ENCODE data around the gene SGTA. TPM values are rescaled to one million over a fixed set of nuclear protein-coding genes. Genes with fewer than 3 reads are reported as not detected.

The SGTA gene
- total RNA-seq, 1 experiment from 2014 or later: 85.7 TPM

DNA sequence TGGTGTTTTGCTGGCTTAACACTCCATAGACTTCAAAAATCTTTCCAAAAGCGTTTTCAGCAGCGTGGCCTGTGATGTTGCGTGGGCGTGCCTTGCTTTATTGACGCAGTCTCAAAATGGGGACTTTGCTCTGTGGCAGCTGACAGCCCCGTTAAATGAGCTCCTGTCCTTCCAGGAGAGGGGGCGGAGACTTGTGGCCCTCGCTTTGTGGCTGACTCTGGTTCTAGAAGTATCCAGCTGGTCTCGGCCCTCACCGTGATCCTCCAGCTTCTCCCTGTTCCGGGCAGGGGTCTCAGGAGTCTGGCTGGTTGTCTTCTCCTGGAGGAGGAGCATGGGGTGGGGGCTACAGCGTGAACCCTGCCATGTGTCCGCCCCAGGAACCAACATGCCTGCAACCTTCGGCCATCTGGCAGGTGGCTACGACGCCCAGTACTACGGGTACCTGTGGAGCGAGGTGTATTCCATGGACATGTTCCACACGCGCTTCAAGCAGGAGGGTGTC, 28.2 kb upstream of the SGTA start:
- H3K36me3 ChIP-seq (ENCODE audit: control insufficient read depth, insufficient read depth, low read length): no peaks in the 10 kb centered on the region
- no peak for TF ChIP-seq TCF7L2 (IDR thresholded peaks at IDR 0.05; ENCODE audit: low read depth, low read length)
- TF ChIP-seq, protein P1, sequence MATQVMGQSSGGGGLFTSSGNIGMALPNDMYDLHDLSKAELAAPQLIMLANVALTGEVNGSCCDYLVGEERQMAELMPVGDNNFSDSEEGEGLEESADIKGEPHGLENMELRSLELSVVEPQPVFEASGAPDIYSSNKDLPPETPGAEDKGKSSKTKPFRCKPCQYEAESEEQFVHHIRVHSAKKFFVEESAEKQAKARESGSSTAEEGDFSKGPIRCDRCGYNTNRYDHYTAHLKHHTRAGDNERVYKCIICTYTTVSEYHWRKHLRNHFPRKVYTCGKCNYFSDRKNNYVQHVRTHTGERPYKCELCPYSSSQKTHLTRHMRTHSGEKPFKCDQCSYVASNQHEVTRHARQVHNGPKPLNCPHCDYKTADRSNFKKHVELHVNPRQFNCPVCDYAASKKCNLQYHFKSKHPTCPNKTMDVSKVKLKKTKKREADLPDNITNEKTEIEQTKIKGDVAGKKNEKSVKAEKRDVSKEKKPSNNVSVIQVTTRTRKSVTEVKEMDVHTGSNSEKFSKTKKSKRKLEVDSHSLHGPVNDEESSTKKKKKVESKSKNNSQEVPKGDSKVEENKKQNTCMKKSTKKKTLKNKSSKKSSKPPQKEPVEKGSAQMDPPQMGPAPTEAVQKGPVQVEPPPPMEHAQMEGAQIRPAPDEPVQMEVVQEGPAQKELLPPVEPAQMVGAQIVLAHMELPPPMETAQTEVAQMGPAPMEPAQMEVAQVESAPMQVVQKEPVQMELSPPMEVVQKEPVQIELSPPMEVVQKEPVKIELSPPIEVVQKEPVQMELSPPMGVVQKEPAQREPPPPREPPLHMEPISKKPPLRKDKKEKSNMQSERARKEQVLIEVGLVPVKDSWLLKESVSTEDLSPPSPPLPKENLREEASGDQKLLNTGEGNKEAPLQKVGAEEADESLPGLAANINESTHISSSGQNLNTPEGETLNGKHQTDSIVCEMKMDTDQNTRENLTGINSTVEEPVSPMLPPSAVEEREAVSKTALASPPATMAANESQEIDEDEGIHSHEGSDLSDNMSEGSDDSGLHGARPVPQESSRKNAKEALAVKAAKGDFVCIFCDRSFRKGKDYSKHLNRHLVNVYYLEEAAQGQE (IDR thresholded peaks at IDR 0.05; ENCODE audit: insufficient read depth in 1 of 2, low read depth in 2 of 2, low read length in 1 of 2): no peak
- TF ChIP-seq POLR2AphosphoS5 (IDR thresholded peaks at IDR 0.05; ENCODE audit: low read depth, low read length): no peak
- TF ChIP-seq, protein P2, sequence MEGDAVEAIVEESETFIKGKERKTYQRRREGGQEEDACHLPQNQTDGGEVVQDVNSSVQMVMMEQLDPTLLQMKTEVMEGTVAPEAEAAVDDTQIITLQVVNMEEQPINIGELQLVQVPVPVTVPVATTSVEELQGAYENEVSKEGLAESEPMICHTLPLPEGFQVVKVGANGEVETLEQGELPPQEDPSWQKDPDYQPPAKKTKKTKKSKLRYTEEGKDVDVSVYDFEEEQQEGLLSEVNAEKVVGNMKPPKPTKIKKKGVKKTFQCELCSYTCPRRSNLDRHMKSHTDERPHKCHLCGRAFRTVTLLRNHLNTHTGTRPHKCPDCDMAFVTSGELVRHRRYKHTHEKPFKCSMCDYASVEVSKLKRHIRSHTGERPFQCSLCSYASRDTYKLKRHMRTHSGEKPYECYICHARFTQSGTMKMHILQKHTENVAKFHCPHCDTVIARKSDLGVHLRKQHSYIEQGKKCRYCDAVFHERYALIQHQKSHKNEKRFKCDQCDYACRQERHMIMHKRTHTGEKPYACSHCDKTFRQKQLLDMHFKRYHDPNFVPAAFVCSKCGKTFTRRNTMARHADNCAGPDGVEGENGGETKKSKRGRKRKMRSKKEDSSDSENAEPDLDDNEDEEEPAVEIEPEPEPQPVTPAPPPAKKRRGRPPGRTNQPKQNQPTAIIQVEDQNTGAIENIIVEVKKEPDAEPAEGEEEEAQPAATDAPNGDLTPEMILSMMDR (IDR thresholded peaks at IDR 0.05): no peak
- TF ChIP-seq SIN3A (IDR thresholded peaks at IDR 0.05; ENCODE audit: borderline replicate concordance, insufficient read depth, low read depth, low read length): no peak
- in situ Hi-C loops (cut with HindIII; ENCODE audit: low pct_unique_long_range_greater_than_20kb, low sequenced_read_pairs) (no loop called here), intact Hi-C loops (cut with micrococcal nuclease; ENCODE audit: unreplicated experiment) (no loop called here)
- CTCF ChIA-PET: no interaction called here
- H3K27me3 ChIP-seq (ENCODE audit: control insufficient read depth, insufficient read depth, low read length): no peaks in the 10 kb centered on the region
- H3K27ac ChIP-seq (ENCODE audit: low read length): no peak overlapping the region
- no TSS peak for BruUV-seq (replicated peaks)
- no peaks in the 10 kb centered on the region for H3K4me1 ChIP-seq (ENCODE audit: control insufficient read depth, insufficient read depth, low read length)
- no peak for ATAC-seq
- H3K9me3 ChIP-seq (ENCODE audit: control insufficient read depth, insufficient read depth, low read depth, low read length): no peaks in the 10 kb centered on the region
- POLR2A ChIA-PET: no interaction called here
- no peak for DNase-seq (ENCODE audit: low read depth, low spot score)
- no peak overlapping the region for H3K4me3 ChIP-seq (ENCODE audit: low read depth in 2 of 2, low read length in 2 of 2)

DNA sequence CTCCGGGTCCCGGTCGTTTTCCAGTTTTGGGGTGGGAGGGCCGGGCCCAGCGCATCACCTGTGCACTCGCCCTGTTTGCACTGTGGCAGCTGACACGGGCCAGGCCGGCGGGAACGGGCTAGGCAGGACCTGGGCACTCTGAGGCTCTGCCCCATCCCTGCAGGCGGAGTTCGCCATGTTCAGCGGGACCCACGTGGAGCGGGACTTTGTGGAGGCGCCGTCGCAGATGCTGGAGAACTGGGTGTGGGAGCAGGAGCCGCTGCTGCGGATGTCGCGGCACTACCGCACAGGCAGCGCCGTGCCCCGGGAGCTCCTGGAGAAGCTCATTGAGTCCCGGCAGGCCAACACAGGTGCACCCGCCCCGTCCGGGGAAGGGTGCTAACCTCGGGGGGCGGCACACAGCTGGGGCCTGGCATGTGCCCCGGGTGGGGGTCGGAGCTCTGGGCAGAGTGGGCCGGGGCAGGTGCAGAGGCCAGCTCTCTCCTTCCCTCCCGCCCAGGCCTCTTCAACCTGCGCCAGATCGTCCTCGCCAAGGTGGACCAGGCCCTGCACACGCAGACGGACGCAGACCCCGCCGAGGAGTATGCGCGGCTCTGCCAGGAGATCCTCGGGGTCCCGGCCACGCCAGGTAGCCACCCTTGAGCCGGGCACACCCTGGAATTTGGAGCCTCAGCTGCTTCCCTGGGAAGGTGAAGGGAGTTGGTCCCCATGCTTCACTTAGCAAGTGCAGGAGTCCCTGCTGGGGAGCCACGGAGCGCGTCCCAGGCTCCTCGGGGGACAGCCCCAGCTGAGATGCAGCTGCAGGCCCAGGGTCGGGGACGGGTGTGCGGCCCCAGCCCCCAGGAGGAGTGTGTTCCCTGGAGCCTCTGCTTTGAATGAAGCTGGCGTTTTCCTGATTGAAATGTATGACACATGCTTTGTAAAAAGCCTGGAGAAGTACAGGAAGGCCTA, 27.3 kb upstream of the SGTA start:
- ChIA-PET POLR2A (no interaction called here), CTCF (no interaction called here)
- no peak overlapping the region for H3K4me3 ChIP-seq (ENCODE audit: low read depth in 2 of 2, low read length in 2 of 2)
- no peaks in the 10 kb centered on the region for H3K36me3 ChIP-seq (ENCODE audit: control insufficient read depth, insufficient read depth, low read length)
- intact Hi-C loops (cut with micrococcal nuclease; ENCODE audit: unreplicated experiment): no loop called here
- H3K4me1 ChIP-seq (ENCODE audit: control insufficient read depth, insufficient read depth, low read length): no peaks in the 10 kb centered on the region
- H3K9me3 ChIP-seq (ENCODE audit: control insufficient read depth, insufficient read depth, low read depth, low read length): no peaks in the 10 kb centered on the region
- DNase-seq (ENCODE audit: low read depth, low spot score) (no peak), ATAC-seq (no peak)
- in situ Hi-C loops (cut with HindIII; ENCODE audit: low pct_unique_long_range_greater_than_20kb, low sequenced_read_pairs): no loop called here
- BruUV-seq (replicated peaks): no TSS peak
- no peaks in the 10 kb centered on the region for H3K27me3 ChIP-seq (ENCODE audit: control insufficient read depth, insufficient read depth, low read length)
- TF ChIP-seq TCF7L2 (IDR thresholded peaks at IDR 0.05; ENCODE audit: low read depth, low read length) (no peak), SIN3A (IDR thresholded peaks at IDR 0.05; ENCODE audit: borderline replicate concordance, insufficient read depth, low read depth, low read length) (no peak), POLR2AphosphoS5 (IDR thresholded peaks at IDR 0.05; ENCODE audit: low read depth, low read length) (no peak)
- TF ChIP-seq, protein P1 (IDR thresholded peaks at IDR 0.05; ENCODE audit: insufficient read depth in 1 of 2, low read depth in 2 of 2, low read length in 1 of 2): no peak
- TF ChIP-seq, protein P2 (IDR thresholded peaks at IDR 0.05): no peak
- H3K27ac ChIP-seq (ENCODE audit: low read length): no peak overlapping the region
